ENCODE measurements around the gene TCERG1L.

TCERG1L gene

DNA sequence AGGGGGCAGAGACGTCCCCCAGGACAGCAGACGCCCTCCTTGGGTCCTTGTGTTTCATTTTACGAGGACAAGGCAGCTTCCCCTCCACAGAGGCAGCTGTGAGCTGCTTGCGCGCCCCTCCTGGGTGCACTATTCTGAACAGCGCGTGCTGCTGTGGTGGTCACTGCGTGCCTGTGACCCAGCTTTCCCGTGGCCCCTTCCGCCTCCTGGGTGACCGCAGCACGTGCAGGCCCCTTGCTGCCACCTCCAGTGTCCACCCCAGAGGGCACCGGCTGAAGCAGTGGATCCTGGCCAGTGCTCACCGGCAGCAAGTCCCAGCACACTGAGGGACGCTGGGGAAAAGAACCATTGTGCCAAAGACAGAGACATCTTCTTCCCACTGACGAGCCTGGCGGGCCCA is 81.4 kb downstream of the TCERG1L start:
- no peak for DNase-seq (ENCODE audit: low read depth in 2 of 2)

DNA sequence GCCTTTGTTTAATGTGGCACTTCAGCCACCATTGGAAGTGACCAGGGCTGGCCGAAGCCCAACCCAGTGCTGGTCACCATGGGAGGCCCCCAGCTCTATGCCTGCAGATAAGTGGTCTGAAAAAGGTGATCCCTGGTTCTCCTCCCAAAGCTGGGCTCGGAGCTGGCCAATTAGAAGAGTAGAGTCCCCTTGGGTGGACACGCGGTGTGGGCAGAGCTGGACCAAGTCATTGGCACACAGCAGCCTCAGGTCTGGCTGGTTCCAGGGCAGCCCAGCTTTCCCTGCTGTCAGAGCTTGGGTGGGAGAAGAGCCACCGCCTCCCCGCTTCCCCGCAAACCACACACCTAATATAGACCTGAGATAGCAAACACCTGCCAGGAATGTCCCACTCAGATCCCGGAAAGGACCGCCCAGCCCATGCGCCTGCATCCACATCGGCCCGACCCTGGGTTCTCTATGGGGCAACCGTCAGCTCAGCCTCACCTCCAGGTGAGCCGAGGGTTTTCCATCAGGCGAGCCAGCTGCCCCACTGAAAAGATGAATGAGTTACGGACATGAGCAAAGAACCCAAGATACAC is 84.3 kb downstream of the TCERG1L start:
- no peak for DNase-seq (ENCODE audit: low read depth in 2 of 2)

DNA sequence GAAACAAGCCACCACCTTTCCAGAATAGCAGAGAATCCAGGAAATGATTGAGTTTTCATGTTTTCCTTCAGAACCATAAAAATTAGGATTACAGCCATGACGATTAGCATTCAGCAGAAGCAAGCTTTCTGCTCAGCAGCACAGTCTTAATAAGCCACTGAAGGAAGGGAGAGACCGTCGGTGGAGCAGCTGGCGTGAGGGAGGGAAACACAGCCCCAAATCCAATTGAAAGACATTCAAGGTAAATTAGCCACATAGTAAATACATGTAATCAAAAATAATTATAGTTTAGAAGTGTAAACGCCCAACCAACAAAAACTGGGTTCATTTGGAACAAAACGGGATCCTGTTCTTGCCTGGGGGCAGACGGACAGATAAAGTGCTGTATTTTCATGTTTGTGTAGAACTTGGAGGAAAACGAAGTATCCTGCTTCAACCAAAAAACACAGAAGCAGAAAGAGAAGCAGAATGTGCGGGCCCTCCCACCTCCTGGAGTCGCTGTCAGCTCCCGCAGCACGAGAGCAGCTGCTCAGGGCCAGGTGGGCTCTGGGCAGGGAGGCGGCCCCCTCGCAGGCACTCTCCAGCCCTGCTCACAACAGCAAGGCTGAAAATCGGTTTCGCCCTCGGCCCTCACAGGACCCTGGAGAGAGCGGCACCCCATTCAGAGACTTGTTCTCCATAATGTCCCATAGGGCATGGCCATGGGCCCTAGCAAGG is 84.9 kb downstream of the TCERG1L start:
- DNase-seq (ENCODE audit: low read depth in 2 of 2): no peak

DNA sequence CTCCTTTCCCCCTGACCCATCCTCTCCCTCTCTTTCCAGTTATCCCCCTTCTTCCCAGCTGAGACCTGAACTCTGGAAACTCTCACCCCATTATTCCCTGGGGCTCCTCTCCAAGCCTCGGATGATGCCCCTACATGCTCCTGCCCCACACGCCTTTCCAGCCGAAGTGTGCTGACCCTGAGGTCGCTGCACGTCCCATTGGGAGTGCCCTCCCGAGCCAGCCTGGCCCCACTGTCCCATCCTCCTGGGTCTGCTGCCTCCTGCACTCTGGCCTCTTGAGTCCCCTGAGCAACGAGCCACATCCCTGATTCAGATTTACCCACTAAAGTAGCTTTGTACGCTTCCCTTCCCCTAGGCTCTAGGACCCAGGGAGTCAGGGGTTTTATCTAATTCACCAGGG is 87.4 kb downstream of the TCERG1L start:
- no peak for DNase-seq (ENCODE audit: low read depth in 2 of 2)

DNA sequence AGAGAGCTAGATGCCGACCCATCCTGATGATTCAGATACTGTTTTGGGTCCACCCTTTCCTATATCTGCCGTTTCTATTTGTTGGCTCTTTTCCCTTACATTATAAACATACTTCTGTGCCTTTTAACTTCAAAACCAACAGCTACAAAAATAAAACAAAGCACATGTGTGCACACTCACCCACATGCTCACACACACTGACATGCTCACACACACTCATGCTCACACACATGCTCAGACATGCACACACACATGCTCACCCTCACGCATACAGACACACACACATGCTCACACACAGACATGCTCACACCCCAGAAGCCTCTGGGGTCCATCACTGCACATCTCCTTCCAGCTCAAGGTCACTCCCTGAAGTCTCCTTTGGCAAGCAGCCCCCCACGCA is 88.1 kb downstream of the TCERG1L start:
- no peak for DNase-seq (ENCODE audit: low read depth in 2 of 2)

DNA sequence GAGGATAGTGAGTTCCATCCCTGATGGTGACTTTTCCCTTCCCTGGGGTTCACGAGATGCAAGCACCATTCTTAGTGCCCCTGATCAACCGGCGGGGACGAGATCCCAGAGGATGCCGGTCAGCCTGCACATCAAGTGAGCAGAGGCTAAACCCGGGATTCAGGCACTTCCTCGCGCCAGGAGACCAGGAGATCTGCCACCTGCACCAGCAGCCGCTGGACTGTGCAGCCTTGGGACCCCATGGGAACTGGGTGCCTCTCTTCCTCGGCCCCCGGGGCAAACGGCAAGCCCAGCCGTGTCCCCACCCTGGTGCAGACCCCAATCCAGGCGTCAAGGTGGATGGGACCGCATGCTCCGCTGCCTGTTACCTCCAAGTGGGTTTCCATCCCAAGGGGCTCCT is 88.5 kb downstream of the TCERG1L start:
- no peak for DNase-seq (ENCODE audit: low read depth in 2 of 2)

DNA sequence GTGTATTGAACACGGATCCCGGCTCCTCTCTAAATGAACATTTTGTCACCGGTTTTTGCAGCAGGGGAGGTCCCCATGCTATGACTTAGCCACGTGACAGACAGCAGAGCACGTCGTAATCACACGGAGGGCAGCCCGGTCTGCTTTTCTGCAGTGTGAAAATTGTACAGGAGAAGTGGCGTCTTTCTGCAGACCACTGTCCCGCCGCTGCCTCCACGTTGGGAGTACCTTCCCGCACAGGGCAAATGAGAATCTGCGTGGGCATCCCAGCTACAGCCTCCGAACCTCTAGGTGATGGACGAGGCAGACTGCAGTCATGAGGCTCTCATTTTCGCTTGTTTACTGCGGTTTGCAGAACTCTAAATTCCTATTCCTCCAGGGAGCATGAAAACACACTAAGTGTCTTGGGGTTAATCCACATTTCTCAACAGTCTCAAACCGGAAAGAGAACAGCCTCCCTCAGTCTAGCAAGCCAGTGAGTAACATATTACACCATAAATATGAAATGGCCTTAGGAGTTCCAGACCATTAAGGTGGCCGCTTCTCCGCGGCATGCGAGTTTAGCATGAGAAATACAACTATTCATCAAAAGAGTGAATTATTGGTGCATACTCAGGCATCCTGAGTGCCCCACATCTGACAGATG is 89.8 kb downstream of the TCERG1L start:
- DNase-seq (ENCODE audit: low read depth in 2 of 2): no peak

DNA sequence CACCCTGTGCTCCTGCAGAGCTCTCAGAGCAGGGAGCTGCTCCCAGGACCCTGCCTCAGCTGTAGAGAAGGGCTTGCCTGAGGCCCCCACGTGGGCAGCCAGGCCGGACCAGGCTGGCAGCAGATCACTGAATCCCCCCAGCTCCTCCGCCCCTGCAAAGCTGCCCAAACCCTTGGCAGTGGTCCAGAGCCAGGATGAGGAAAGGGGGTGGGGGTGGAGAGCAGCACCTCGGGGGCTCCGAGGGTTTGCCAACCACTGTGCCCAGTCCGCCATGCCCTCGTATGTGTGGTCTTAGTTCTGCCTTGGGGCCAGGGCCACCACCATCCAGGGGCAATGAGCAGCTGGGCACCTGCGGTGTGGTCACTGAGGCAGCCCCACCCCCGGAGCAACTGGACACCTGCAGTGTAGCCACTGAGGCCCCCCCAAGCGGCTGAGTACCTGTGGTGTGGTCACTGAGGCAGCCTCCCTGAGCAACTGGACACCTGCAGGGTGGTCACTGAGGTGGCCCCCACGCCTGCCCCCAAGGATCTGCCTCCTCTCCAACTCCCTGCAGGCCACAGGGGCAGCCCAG is 90.8 kb downstream of the TCERG1L start:
- no peak for DNase-seq (ENCODE audit: low read depth in 2 of 2)

DNA sequence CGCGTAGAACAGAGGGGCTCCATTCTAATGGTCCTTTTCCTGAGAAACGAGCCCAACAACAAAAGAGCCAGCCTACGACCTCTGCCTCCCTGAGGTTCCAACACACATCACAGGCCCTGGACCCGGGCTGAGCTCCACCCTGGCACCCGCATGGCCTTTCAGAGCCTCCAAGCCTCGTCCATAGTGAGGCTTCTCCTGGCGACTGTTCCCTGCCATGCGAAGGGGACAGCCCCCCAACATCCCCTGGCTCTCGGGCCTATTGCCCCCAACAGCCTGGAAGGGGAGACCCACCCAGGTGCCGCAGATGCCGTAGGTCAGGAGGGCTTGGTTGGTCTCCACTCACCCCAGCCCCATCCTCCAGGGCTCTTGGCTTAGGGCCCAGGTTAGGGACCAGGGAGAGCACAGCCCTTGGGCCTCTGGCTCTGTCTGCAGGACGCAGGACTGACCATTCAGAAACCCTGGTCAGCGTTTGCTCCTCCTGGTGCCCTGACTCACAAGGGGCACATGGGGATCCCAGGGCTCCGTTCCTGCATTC is 91.5 kb downstream of the TCERG1L start:
- DNase-seq (ENCODE audit: low read depth in 2 of 2): no peak

DNA sequence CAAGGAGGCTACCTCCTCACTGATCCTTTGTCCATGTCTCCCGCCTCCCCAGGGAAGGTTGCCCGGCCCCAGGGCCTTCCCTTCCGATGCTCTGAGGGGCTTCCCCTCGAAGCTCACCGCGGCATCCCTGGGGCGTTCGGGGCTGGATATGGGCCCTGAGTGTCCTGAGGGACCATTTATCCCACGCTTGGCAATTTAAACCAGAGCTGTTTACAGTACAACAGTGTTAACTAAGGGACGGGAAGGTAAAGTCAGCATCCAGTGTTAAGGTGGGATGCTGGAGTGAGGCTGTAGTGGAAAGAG is 92.0 kb downstream of the TCERG1L start:
- no peak for DNase-seq (ENCODE audit: low read depth in 2 of 2)

DNA sequence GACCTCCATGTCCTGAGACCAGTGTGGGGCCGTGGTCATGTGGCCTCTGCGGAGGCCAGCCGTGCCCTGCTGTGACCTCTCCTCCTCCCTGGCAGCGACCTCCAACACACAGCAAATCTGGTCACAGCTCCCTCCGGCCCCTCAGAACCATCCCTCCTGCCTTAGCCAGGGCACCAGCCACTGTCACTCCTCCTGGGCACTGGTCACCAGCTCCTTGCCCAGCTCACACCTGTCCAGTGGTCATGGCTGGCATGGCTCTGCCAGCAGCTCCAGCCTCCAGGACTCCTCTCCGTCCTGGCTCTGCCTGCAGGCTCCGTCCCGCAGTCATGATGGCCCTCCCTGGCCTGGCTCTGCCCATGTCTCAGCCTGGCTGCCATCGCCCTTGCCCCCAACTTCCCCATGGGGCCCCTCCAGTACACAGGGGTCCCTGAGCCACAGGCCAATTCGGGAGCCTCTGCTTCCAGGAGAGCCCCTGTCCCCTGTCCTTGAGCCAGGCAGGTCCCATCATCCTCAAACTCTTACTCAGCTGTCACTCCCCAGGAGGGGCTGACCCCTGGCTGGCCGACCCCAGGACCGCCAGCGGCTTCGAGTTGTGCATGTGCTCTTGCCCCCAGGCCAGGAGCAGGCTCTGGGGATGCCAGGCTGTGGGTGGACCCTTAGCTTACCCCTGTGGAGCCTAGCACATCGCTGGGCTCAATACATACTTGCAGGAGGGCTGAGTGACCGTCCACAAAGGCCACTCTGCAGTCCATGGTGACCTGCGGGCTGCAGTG is 92.5 kb downstream of the TCERG1L start:
- DNase-seq (ENCODE audit: low read depth in 2 of 2): no peak

DNA sequence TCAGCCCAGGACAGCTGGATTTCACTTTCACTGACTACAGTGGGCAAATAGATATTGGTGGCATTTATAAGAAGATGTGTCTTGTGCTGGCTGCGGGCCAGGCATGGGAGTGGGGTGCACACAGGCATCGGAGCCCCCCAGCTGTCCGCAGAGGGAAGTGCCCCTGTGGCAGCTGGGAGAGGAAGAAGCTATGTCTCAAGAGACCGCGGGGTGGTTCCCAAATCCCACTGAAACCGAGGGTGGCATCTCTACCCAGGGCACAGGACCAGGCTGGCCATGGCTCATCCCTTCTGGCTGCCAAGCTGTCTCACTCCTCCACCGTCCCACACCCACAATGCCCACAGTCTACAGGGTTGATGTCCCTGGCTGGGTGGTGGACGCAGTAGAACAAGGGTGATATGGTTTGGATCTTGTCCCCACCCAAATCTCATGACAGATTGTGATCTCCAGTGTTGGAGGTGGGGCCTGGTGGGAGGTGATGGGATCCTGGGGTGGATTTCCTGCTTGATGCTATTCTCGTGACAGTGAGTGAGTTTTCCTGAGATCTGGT is 94.8 kb downstream of the TCERG1L start:
- no peak for DNase-seq (ENCODE audit: low read depth in 2 of 2)

DNA sequence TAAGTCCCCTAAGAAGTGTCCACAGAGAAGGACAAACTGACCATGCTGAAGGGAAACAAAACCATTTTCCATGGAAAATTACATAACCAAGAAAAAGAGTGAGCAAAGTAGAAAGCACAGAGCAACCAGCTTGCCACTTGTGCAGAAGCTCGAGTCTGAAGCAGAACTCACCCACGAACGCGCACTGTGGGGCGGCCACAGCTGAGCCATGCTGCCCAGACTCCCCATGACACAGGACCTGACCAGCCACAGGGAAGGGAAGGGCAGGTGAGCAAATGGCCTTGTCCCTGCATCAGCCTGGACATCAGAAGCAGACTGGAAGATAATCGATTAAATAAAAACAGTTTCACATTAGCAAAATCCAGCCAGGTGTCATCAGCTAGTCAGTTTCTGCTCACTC is 95.7 kb downstream of the TCERG1L start:
- no peak for DNase-seq (ENCODE audit: low read depth in 2 of 2)

DNA sequence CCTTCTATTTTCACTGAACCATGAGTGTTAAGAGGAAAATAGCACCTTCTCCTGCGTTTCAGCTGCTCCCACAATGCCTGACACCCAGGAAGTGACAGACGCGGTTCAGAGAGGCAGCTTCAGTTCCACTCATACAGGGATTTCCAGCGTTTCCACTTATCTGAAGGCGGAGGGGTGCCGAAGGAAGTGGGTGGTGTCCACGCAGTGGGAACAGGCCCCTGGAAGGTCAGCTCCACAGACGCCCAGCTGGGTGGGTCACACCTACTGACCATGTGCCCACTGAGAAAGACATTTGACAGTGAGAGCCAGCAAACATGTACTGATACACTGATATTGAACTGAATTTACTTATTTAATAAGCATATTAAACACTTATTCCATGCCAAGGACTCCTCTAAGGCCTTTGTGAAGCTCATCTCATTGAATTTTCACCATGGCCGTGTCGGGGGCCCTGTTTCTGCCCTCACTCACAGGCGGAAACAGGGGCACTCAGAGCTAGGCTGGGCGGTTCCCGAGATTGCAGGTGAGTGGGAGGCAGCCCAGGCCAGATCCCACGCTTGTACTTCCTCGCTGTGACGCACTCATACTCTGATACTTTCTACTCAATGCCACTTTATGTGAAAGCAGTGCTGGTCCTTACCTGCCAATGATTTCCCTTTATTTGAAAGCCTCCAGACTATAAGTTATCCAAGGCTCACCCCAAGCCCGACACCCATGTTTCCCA is 96.8 kb downstream of the TCERG1L start:
- no peak for DNase-seq (ENCODE audit: low read depth in 2 of 2)

DNA sequence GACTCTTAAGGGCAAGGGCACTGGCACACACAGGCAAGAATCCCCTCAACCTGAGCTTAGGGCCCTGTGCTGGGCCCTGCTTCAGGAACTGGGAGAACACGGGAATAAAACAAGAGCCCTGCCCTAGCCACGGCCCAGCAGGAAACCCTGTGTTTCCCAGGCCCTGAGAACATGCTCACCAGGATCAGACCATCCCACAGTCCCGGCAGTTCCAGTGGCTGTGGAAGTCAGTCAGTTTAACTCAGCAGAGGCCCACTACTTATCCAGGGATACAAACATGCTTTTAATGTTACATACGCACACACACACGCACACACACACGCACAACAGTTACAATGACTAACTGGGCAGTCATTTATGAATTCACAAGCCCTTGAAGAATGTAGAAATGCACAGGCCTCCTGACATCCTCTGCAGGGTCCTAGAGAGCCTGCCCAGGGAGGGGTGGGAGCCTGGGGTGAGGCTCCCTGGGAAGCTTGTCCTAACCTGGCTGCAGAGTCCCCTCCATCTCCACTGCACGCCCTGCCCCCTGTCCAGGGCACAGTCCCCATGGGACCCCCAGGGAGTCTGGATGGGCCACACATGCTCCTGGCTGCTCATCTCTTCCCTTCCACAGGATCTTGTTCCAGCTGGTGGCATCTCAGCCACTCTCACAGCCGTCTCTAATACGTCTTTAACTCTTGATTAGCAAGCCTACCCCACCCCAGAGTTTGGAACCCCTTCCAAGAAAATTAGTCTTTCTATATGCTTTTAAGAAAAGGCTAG is 97.6 kb downstream of the TCERG1L start:
- no peak for DNase-seq (ENCODE audit: low read depth in 2 of 2)

DNA sequence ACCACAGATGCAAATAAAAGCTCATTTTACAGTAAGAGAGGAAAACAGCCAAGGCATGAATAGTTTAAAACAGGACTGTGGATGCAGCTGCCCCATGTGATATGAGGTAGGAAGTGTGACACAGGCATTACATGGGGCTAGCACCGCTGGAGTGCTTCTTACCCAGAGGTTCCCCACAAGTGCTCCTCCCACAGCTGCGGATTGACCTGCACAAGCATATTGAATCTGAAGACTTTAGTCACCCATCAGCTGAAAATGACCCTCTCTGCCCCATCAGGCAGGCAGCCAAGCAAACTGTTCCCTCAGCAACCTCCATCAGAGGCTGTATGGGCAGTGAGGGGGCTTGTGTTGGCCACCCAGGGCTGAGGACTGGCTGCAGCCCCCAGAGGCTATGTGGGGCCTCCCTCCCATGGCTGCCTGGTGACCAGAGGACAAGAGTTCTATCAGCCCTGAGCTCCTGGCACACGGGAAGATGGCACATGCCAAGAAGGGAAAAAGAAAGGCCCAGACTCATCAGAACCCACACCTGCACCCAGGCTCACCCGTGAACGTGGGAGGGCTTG is 98.7 kb downstream of the TCERG1L start:
- DNase-seq (ENCODE audit: low read depth in 2 of 2): no peak

DNA sequence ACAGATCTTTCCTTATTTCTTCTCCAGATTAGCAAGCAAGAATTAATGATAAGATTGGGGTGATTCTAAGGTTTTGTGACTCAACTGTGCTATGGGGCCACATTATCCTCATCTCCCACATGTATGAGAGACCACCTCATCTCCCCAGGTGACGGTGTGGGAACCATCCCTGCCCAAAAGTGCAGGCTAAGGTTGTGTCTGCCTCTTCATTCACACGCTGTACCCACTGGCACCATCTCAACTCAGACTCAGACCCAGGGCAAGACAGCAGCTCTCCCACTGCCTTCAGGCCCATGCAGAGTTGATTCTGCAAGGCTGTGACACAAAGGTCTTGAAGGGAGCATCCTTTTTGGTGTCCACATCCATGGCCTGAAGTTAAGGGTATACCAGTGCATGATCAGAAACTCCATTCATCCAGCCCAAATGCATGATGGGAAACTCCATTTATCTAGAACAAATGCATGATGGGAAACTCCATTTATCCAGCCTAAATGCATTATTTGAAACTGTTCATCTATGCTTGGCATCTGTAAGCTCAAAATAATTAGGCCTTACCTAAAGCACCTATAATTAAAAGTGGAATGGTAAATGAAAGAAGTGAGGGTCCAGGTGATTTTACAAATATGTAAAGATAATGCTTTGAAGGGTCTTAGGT is 99.4 kb downstream of the TCERG1L start:
- DNase-seq (ENCODE audit: low read depth in 2 of 2): no peak

DNA sequence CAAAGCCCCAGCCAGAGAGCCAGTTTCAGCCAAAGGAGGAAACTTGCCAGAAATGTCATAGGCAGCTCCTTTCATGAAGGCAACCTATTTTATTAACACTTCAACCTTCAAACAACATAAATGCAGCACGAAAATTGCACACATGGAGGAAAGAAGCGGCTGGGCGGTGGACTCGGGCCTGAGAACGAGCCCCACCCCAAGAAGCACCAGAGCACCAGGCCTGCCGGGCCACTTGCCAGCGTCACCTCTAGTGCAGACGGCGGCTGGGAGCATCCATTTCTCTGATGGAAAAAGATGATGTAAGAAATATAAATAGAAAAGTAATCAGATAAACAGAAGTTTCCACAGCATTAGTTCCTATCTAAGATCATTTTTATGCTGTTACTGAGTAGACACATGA is 100.0 kb downstream of the TCERG1L start:
- no peak for DNase-seq (ENCODE audit: low read depth in 2 of 2)

DNA sequence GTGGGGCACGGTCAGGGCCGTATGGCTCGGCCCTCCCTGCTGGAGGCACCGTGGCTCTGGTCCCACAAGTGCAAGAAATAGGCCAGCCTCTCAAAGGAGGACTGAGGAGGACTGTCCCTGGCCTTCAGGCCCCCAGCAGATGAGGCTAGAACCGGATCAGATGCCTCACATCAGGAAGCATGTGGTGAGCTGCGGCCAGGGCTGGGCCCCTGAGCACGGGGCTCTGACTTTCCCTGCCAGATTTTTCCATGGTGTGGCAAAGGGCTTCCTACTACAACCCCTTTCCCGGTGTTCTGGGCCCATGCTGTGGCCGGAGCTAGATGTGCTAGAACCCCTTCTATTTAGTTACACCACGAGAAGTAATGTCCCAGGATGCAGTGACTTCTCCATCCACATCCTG is 100.4 kb downstream of the TCERG1L start:
- no peak for DNase-seq (ENCODE audit: low read depth in 2 of 2)

DNA sequence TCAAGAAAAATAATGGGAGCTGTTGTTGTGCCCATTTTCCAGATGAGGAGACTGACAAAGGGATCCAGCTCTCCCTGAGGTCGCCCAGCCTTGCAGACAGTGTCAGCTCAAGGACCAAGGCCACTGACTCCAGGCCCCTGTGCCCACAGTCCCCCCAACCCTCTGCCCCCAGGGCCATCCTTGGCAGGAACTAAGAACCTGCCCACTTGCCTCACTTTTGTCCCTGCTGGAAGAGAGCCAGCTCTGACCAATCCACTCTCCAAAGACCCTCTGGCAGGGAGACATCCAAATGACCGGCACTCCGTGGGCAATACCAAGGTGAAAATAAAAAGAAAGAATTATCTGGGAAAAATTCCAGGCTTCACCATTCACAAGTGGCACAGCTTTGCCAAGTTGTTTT is 101.3 kb downstream of the TCERG1L start:
- DNase-seq (ENCODE audit: low read depth in 2 of 2): no peak
